ENCODE measurements around the gene ZZZ3. TPM values are rescaled to one million over a fixed set of nuclear protein-coding genes. Genes with fewer than 3 reads are reported as not detected.
"Not testable (repeated sequence)": the region's sequence is repeated elsewhere in the genome, so short reads cannot be mapped to it uniquely, and the experiment has no call there.

Gene ZZZ3
- total RNA-seq, 2 donors from 2014 or later = 38.9 to 60.8 TPM

DNA sequence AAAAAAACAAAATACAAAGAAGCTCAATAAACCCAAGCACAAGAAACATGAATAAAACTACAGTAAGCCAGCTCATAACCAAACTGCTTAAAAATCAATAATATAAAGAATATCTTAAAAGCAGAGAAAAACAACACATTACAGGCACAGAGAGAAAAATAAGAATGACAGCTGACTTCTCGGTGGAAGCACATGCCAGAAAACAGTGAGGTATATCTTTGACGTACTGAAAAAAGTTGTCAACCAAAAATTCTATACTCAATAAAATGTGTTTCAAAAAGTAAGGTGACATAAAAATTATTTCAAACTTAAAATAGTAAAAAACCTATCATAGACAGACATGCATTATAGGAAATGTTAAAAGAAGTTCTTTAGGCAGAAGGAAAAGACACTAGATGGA, 33.3 kb downstream of the ZZZ3 start:
- Histone ChIP-seq H3K4me1 (replicated peaks) (no peaks in the 10 kb centered on the region), H3K27ac (no peak overlapping the region), H3K36me3 (no peaks in the 10 kb centered on the region), H3K27me3 (replicated peaks; ENCODE audit: insufficient read depth) (no peaks in the 10 kb centered on the region), H3K9me3 (no peaks in the 10 kb centered on the region), H3K4me3 (no peak overlapping the region)
- 97% methylated on average over 2 of the region's 2 CpGs for WGBS
- intact Hi-C loops (cut with DNase I) = no loop called here
- no peak for TF ChIP-seq POLR2AphosphoS5 (IDR thresholded peaks at IDR 0.05)
- TF ChIP-seq POLR2A (IDR thresholded peaks at IDR 0.05) = no peak
- TF ChIP-seq CTCF (IDR thresholded peaks at IDR 0.05) = no peak
- DNase-seq (ENCODE audit: low spot score) = no peak

DNA sequence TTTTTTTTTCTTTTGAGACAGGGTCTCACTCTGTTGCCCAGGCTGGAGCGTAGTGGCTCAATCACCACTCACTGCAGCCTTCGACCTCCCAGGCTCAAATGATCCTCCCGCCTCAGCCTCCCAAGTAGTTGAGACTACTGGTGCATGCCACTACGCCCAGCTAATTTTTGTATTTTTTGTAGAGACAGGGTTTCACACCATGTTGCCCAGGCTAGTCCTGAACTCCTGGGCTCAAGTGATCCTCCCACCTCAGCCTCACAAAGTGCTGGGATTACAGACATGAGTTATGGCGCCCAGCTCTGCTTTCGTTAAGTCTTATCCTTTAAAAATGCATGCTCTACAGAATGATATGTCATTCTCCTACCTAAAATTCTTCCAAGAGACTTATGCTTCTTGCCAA, 36.2 kb downstream of the ZZZ3 start:
- H3K4me3 ChIP-seq; H3K36me3 ChIP-seq; H3K4me1 ChIP-seq (replicated peaks); H3K27ac ChIP-seq; H3K27me3 ChIP-seq (replicated peaks; ENCODE audit: insufficient read depth); intact Hi-C loops (cut with DNase I); DNase-seq (ENCODE audit: low spot score); H3K9me3 ChIP-seq: not testable (repeated sequence)
- WGBS = 97% methylated on average over 6 of the region's 6 CpGs

- Histone ChIP-seq H3K9me3 (no peaks in the 10 kb centered on the region), H3K4me3 (no peak overlapping the region), H3K4me1 (replicated peaks) (no peaks in the 10 kb centered on the region), H3K36me3 (no peaks in the 10 kb centered on the region), H3K27me3 (replicated peaks; ENCODE audit: insufficient read depth) (no peaks in the 10 kb centered on the region), H3K27ac (no peak overlapping the region)
- DNase-seq (ENCODE audit: low spot score) = no peak
- TF ChIP-seq POLR2A (IDR thresholded peaks at IDR 0.05) (no peak), CTCF (IDR thresholded peaks at IDR 0.05) (no peak), POLR2AphosphoS5 (IDR thresholded peaks at IDR 0.05) (no peak)
- intact Hi-C loops (cut with DNase I) = no loop called here
- 80% methylated on average over 2 of the region's 2 CpGs for WGBS
Measured at GRCh38 chr1:77643456-77643855, 39.0 kb downstream of the ZZZ3 start.

DNA sequence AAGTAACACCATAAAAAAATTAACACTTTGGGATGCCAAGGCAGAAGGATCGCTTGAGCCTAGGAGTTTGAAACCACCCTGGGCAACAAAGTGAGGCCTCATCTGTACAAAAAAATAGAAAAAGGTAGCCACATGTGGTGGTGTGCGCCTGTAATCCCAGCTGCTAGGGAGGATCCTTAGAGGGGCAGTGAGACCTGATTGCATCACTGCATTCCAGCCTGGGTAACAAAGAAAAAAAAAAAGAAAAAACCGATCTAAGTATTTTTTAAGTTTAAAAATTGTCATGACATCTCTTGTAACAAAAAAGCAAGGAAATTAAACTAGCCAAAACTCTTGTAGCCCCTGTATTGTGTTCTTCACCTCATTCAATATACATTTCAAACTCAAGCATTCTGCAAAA, 39.5 kb downstream of the ZZZ3 start:
- no peaks in the 10 kb centered on the region for H3K4me1 ChIP-seq (replicated peaks)
- no peaks in the 10 kb centered on the region for H3K9me3 ChIP-seq
- no peak overlapping the region for H3K27ac ChIP-seq
- no peak for DNase-seq (ENCODE audit: low spot score)
- no peak overlapping the region for H3K4me3 ChIP-seq
- no peaks in the 10 kb centered on the region for H3K36me3 ChIP-seq
- TF ChIP-seq POLR2A (IDR thresholded peaks at IDR 0.05) (no peak), POLR2AphosphoS5 (IDR thresholded peaks at IDR 0.05) (no peak), CTCF (IDR thresholded peaks at IDR 0.05) (no peak)
- WGBS = 95% methylated on average over 3 of the region's 3 CpGs
- H3K27me3 ChIP-seq (replicated peaks; ENCODE audit: insufficient read depth) = no peaks in the 10 kb centered on the region
- intact Hi-C loops (cut with DNase I) = no loop called here

- Histone ChIP-seq H3K4me1 (replicated peaks) (no peaks in the 10 kb centered on the region), H3K27me3 (replicated peaks; ENCODE audit: insufficient read depth) (no peaks in the 10 kb centered on the region), H3K4me3 (no peak overlapping the region), H3K27ac (no peak overlapping the region), H3K36me3 (no peaks in the 10 kb centered on the region), H3K9me3 (no peaks in the 10 kb centered on the region)
- intact Hi-C loops (cut with DNase I) = no loop called here
- DNase-seq (ENCODE audit: low spot score) = no peak
- WGBS = 89% methylated on average over 5 of the region's 5 CpGs
- TF ChIP-seq POLR2AphosphoS5 (IDR thresholded peaks at IDR 0.05) (no peak), POLR2A (IDR thresholded peaks at IDR 0.05) (no peak), CTCF (IDR thresholded peaks at IDR 0.05) (no peak)
Measured at GRCh38 chr1:77642196-77642595, 40.3 kb downstream of the ZZZ3 start.
